EH (cell line): ENCODE measurements around the gene EEF2K.

Experiments used
- DNase-seq: peaks from one replicate; pipeline ENCODE4 v3.0.0-alpha.2; 2015; ENCODE audit warnings: low read depth

The EEF2K gene

GRCh38 chr16:22317625-22318024, 111.5 kb downstream of the EEF2K start:
- no peak for DNase-seq

GRCh38 chr16:22318690-22319358, 112.7 kb downstream of the EEF2K start:
- DNase-seq: peak; percentile 39

- DNase-seq: no peak
Observed at GRCh38 chr16:22320572-22321339, 114.7 kb downstream of the EEF2K start.

- DNase-seq: peak; percentile 73
Observed at GRCh38 chr16:22321340-22322001, 115.4 kb downstream of the EEF2K start.

GRCh38 chr16:22322021-22322471, 116.0 kb downstream of the EEF2K start:
- DNase-seq: no peak

- no peak for DNase-seq
Observed at GRCh38 chr16:22322741-22323140, 116.7 kb downstream of the EEF2K start.

GRCh38 chr16:22323173-22323958, 117.3 kb downstream of the EEF2K start:
- DNase-seq: no peak

GRCh38 chr16:22323959-22324786, 118.1 kb downstream of the EEF2K start:
- no peak for DNase-seq

- no peak for DNase-seq
Observed at GRCh38 chr16:22324787-22325597, 118.9 kb downstream of the EEF2K start.

GRCh38 chr16:22325598-22326368, 119.7 kb downstream of the EEF2K start:
- DNase-seq: no peak

- no peak for DNase-seq
Observed at GRCh38 chr16:22326369-22326652, 120.2 kb downstream of the EEF2K start.

GRCh38 chr16:22326771-22327445, 120.8 kb downstream of the EEF2K start:
- no peak for DNase-seq

GRCh38 chr16:22327446-22327775, 121.3 kb downstream of the EEF2K start:
- DNase-seq: no peak

GRCh38 chr16:22328081-22328725, 122.1 kb downstream of the EEF2K start:
- DNase-seq: no peak

- no peak for DNase-seq
Observed at GRCh38 chr16:22329199-22329695, 123.2 kb downstream of the EEF2K start.

- no peak for DNase-seq
Observed at GRCh38 chr16:22330326-22330725, 124.2 kb downstream of the EEF2K start.

GRCh38 chr16:22333457-22333994, 127.4 kb downstream of the EEF2K start:
- no peak for DNase-seq

GRCh38 chr16:22335668-22336246, 129.7 kb downstream of the EEF2K start:
- DNase-seq: no peak
